Head of caudate nucleus (tissue), 42 donors: Measurements from ENCODE around the gene HYAL2.
A peak's percentile ranks its signal among the peaks of the same experiment; 100 is the strongest.

Experiments
- DNase-seq, 42 donors: peaks; one replicate each; pipeline versions ENCODE4 v3.0.0 to v3.0.0-alpha.2; 2020 to 2021; ENCODE audit warnings: mixed read lengths in 7 of 42
- intact Hi-C: fragments of 100-400 bp; cut with DNase I; formaldehyde crosslinking; loops from one replicate; pipeline ENCODE4 v1.15.0; 2022

The HYAL2 gene

DNA sequence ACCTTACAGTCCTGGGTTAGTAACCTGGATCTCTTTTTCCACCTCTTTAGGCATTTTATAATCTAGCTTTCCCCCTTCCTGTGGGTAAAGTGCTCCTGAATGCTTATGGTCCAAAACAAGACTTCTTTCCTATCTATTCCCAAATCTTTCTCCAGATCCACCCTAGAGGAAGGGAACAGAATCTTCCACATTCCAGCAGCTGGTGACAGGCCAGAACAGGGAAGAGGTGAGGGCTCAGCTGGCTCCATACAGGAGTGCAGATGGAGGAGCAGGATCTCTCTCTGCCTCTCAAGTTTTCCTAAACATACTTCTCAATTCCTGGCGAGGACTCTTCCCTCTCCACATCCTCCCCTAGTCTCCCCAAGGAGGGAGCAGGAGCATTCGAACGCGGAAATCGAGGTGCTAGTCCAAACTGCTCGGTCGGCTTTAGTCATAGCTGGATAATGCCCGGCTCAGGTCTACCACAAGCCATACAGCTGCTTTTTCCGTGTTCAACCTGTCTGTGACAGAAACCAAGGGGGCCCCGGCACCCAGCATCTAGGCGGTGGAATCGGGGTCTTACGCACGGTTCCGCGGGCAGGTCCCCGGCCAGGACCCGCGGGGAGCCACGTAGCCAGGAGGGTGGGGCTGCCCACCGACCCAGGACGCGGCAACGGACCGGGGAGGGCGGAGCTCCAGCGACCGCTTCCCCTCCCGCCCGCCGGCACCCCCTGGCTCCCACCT is 14.1 kb upstream of the HYAL2 start:
- peak in 2 of 42 donors; percentile 12 to 31 for DNase-seq
- intact Hi-C loops = no loop called here

DNA sequence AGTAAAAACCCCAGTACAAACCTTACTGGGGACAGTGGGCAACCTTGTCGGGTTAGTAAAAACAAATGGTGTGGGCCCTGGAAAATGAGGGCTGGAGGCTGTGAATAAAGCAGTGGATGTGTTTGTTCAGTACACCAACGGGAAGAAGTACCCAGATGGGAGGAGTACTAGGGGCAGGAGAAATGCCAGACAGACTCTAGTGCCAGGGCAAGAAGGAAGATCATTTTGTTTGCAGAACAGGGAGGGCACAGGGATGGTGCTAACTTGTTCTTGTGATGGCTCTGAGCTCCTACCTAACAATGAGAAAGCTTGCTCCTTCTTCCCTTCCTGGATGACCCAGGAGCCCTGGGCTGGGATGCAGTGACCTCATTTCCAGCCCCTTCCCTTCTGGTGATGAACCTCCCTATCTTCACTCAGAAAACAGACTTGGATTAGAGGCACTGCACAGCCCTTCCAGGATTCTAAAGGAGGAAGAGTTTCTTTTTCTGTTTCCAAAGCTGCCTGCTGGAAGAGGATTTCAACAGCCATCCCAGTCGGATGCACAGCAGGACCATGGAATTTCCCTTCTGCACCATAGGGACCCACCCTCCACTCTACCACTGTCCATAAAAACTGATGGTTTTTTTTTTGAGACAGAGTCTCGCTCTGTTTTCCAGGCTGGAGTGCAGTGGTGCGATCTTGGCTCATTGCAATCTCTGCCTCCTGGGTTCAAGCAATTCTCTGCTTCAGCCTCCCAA is 12.0 kb upstream of the HYAL2 start:
- intact Hi-C loops = no loop called here
- DNase-seq = no peak

DNA sequence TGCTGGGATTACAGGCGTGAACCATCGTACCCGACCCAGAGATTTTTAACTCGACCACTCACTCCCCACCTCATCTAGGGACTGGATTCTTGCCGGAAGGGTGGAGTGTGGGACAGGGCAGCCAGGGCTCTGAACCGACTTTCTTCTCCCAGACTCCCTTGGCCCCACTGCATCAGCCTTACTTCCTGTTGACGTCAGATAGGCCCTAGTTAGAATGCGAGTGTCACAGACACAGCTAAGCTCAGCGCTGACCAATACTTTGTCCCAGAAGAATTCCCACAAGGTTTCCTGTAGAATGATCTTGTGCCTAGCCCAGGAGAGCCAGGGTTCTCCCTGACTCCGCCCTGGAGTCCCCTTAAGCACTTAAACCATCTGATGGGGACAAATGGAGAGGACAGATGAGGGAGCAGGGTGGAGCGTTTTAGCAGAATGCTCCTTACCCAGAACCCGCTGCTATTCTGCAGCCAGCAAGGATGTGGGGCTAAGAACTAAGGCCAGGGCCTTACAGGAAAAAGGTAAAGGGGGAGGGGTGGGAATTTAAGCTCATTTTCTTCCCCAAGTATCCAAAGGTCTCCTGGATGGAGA is 11.3 kb upstream of the HYAL2 start:
- no peak for DNase-seq

DNA sequence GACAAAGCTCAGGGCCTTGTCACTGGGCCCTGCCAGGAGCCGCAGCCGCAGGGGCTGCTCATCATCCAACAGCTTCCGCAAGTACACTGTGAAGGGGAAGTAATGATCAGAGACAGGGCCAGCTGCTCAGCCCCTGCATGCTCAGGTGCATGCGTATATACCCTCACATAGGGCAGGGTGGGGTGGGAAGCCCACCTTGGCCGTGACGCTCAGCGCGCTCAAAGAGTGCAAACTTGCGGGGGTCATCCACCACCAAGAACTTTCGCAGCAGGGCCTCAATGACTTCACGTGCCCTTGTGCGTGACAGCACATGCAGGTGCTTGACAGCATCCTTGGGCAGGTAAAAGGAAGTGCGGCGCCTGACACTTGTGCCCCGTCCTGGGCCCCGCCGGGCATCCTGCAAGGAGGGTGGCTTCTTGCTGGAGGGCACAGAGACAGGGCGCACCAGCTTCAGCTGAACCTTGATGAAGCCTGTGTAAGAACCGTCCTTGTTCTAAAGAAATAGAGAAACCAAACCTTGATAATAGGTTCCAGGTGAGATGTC is 8.9 kb upstream of the HYAL2 start:
- no peak for DNase-seq
- intact Hi-C loops = no loop called here

More for the DNA sequence above, 11.3 kb upstream of the HYAL2 start:
- intact Hi-C loops = no loop called here

DNA sequence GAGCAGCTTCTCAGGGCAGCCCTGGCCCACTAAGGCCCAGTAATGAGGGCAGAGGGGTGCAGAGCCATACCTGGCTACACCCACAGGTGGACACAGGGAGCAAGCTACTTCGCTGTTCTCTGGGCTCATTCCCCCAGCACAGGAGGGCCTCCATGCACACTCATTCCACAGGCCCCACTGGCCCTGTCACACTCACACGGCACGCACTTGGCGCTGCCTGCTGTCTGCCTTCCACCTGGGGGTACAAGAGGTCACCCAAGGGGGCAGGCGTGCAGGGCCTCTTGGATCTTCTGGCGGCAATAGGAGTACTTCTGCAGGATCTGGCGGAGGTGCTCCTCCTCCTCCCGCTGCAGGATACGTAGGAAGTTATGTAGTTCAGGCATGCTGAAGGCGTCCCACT is 7.8 kb upstream of the HYAL2 start:
- DNase-seq = no peak
- intact Hi-C loops = no loop called here

DNA sequence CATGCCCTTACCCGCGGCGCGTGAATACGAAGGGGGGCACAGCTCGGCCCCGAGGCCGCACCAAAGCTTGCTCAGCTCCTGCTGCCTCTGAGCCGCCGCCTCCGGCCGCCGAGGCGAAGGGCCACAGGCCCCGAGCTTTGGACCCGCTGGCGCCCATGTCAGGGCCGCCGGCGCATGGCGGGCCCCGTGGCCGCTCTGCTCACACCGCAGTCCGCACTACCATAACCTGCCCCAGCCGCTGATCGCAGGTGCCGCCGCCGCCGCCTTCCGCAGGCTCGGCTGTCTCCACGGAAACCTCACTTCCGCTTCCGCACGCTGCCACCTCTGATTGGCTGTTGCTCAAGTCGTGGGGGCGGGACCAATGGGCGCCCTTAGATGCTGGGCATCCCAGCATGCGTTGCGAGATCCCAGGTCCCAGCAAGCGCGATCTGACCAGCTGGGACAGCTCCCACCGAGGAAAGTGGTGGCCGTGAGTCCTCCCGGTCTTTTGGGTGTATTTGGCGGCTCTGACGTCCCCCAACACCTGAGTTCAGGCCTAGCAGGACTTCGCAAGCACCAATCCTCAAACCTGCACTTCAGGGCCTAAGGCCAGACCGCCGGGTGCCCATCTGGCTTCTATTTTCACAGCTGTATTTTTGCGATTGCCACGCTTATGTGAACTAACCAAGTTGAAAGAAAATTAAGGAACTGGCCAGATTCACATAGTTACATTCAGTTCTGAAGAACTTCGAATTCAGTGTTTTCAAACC is 5.6 kb upstream of the HYAL2 start, which contains the start of gene TUSC2:
Gene TUSC2 (minus strand): TSS at position 281 of the 749 bp plus-strand sequence. CDS start 124 bp downstream, at position 157.
- intact Hi-C loops = loop anchor here (5.0 to 10.0 kb wide), 3 partner anchors 36 to 103 kb away; partner anchors contain the start of genes IFRD2 and LSMEM2

DNA sequence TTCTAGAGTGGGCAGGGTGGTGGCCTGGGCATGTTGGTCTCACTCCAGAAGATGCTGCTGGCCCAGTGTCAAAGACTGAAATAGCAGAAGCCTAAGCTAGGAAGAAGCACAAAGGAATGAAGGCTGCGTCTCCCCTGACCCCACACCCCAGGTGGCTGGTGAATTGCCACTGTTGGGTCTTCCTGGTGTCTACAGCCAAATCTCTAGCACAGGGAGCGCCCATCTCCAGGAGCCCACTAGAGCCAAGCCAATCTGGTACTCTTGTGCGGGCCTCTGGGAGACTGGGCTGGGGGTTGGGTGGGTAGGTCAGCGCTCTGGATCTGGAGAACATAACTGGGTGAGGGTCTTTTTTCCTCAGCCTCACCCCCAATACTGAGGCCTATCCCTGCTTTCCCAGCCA is 4.6 kb upstream of the HYAL2 start:
- intact Hi-C loops = loop anchor here (5.0 to 10.0 kb wide), 3 partner anchors 35 to 102 kb away; partner anchors contain the start of genes IFRD2 and LSMEM2
- no peak for DNase-seq

More for the DNA sequence above, 5.6 kb upstream of the HYAL2 start, which contains the start of gene TUSC2:
- peak; percentile 92 to 99 (median 98) for DNase-seq

DNA sequence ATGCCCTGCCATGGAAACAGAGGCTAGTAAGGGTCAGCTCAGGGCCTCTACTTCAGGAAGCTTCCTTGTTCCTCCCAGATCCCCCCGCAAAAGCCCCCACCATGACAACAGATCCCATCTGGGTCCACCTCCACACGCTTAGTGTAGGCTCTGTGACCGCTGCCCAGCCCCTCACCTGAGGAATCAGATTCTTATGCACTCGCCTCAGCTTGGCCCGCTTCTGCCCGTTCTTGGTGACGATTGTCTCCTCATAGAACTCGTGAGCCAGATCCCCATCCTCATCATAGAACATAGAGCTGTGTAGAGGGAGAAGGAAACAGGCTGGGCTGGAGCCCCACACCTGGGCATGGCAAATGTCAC is 3.6 kb upstream of the HYAL2 start:
- intact Hi-C loops = loop anchor here (5.0 to 10.0 kb wide), 3 partner anchors 34 to 101 kb away; partner anchors contain the start of genes IFRD2 and LSMEM2
- no peak for DNase-seq

DNA sequence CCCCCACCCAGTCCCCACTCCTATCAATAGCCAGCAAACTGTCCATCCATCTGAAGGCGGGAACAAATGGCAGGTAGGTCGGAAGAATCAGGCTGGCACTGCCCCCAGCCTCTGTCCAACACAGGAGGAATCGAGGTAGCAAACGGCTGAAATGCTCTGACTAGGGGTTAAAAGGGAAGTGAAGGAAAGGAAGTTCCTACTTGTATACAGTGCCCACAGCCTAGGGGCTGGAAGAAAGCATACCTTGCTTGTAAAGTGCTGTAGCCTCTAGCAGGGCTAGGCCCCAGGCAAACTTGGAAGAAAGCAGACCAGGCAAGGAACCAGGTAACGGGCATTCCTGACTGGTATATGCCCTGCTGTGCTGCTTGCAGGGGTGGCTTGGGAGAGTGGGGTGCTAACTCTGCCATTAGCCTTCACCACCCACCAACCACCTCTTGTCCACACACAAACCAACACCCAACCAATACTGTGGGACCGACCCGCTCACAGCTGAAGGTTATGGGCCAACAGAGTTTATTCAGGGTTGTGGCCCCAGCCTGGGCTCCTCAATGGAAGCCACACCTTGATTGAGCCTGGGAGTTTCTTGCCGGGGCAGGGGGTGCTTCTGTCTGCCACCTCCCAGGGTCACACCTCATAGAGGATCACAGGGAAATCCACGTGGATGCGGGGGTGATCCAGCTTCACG is 3.1 kb upstream of the HYAL2 start:
- no peak for DNase-seq
- intact Hi-C loops = loop anchor here (5.0 to 10.0 kb wide), 3 partner anchors 33 to 101 kb away; partner anchors contain the start of genes IFRD2 and LSMEM2

DNA sequence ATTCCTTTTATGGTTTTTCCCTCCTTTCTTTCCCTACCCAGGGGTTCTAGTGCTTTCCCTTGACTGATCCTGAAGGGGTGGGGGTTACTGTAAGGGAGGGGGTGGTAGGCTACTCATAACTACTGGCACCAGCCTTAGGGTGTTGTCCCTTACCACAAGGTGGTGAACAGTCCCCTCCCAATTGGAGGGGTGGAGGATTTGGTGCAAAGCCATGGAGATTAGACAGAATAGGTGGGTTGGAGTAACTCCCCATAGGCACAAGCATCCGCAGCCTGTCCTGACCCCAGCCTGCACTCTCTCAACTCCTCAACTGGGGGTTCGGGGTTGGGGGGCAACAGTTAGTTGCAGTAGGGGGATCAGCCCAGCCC is 2.6 kb upstream of the HYAL2 start:
- intact Hi-C loops = loop anchor here (5.0 to 10.0 kb wide), 3 partner anchors 33 to 100 kb away; partner anchors contain the start of genes IFRD2 and LSMEM2
- no peak for DNase-seq

DNA sequence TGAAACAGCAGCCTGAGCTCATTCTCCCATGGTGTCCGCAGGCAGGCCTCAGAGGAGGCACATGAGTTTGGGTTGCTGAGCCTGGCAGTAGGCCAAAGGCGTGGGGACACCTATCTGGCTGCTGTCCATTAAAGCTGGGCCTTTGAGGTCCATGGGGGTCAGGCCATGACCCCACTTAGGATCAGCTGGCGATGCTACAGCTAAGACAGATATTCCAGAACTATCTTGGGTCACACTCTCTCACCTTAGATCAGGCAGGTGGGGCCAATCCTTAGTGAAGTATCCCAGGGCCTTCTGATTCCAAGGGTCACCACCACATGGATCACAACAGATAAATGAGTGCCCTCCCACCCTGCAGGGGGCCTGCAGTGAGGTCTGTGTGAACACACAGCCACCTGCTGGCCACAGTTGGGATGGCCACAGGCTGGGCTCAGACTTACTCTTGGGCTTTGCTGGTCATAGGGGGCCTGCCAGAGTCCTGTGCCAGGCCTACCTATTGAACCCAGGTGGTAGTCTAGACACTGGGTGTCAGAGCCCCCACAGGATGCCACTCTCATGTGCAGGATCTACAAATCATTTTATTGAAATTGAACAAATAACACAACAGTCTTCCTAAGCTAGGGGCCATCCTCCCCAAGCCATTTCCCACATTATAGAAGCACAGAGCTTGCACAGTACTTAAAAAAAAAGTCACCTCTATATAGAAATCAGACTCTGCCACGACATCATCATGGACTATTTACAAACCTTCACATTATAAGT is 2.0 kb upstream of the HYAL2 start:
- DNase-seq = peak in 41 of 42 donors; percentile 57 to 91 (median 77)
- intact Hi-C loops = loop anchor here (5.0 to 10.0 kb wide), 3 partner anchors 32 to 100 kb away; partner anchors contain the start of genes IFRD2 and LSMEM2

DNA sequence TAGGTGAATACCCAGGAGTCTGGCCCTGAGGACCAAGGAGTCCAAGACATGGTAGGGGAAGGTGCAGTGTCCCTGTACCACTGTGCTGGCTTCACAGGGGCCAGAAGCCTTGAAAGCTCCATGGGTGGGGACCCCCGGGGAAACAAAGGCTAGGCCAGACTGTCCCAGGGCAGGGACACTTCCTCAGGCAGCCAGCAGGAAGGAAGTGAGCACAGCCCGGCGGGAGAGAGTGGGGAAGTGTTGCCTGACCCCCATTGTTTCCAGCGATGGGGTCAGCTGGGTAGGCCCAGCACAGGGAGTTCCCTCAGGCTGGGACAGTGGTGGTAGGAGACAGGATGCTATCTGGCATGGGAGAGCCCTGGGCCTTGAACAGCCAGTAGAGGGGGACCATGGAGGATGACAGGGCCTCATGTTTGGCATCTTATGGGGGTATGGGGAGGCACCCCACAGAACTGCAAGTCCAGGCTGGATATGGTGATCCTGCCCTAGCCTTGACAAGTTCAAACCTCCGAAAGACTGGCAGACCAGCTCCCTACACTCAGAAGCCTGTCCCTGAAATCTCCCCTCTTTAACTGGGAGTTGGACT is 1.2 kb upstream of the HYAL2 start:
- intact Hi-C loops = loop anchor here (10.0 kb wide), 2 partner anchors 49 to 99 kb away; partner anchors contain the start of gene LSMEM2
- peak in 1 of 42 donors; percentile 22 for DNase-seq

DNA sequence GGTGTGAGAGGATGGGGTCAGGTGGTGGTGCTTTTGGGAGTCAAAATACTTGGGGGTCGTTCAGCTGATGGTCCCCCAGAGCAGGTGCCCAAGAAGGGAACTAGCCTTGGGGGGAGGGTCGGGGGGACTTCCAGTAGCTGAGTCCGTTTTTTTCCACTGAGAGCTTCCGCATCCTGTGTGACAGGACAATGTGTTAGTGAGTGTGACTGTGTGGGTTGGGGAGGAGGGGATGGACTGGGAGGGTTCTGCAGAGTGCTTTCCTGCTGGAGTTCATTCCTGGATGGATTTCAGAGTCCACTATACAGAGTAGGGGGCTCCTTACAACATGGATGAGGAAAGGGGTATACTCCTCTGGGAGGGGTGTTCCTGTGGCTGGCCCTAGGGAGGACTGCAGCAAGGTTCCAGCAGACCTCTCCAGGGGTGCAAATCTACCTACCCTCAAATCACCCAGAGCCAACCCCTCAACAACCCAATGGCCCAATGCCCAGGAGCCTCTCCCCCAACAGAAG is 601 bp upstream of the HYAL2 start:
- intact Hi-C loops = loop anchor here (10.0 kb wide), 2 partner anchors 48 to 98 kb away; partner anchors contain the start of gene LSMEM2
- DNase-seq = peak in 1 of 42 donors; percentile 21

DNA sequence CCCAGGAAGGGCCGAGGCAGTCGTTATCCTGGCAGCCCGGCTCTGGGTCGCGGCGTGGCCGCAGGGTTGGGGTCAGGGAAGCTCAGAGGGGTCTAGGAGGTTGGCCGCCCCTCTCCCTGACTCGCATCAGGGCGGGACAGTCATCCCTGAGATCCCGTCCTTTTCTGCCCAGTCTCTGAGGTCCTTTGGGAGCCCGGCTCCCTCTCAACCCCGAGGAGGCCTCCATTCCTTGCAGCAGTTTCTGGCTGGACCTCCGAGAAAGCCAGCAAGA is 495 bp downstream of the HYAL2 start:
- intact Hi-C loops = loop anchor here (10.0 kb wide), 2 partner anchors 47 to 97 kb away; partner anchors contain the start of gene LSMEM2
- DNase-seq = no peak

DNA sequence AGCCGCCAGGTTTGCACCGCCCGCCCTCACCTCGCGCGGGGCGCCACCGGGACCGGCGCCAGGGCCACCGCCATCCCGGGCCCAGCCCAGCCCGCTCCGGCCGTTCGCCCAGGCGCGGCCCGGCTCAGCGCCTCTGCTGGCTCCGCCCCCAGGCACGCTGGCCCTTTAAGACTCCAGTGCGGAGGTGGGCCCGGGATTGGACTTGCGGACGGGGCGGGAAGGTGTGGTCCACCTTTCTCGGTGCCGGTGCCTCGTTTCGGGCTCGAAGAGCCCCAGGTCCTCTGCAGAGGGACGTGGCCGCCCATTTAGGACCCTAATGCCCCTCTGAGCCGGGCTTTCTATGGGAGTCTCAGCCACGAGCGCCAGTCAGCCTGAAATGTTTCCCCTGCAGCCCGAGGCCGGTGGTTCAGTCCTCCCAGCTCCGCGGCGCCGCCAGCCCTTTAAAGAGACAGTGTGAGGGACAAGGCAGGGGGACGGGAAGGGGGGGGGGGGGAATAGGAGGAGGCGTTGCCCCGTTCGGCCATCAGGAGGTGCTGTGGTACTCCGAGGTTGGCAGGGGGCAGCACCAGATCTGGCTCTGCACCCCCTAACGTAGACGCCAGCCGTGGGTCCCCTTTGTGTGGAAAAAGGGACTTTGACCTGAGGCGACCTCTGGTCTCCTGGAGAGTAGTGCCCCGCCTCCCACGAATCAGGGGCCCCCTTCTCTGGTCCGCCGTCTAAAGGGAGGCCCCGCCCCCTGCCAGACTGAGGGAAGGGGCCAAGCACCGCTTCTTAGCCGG is 1.0 kb downstream of the HYAL2 start:
- DNase-seq = peak; percentile 77 to 97 (median 91)
- intact Hi-C loops = loop anchor here (10.0 kb wide), 2 partner anchors 47 to 97 kb away; partner anchors contain the start of gene LSMEM2
